GM18951 (cell line): ENCODE data around the gene SLC25A41.
A peak's percentile ranks its signal among the peaks of the same experiment; 100 is the strongest.

ENCODE experiments used
- POLR2A ChIP-seq: IDR thresholded peaks from 4 replicates; pipeline ENCODE4 v1.6.1; 2011; ENCODE audit warnings: mild to moderate bottlenecking; ENCODE audit not compliant: insufficient read length, insufficient read depth; ENCODE audit errors: extremely low read depth
- in situ Hi-C: fragments of 300-500 bp; cut with MboI; formaldehyde crosslinking; loops from one replicate; pipeline ENCODE4 v1.12.0; 2022; ENCODE audit warnings: low sequenced_read_pairs, mixed read lengths, inconsistent platforms; ENCODE audit not compliant: unreplicated experiment

Gene SLC25A41

GRCh38 chr19:6433663-6434062, at the start of gene SLC25A41:
TSS of gene SLC25A41 (minus strand) at chr19:6433763. CDS start at chr19:6433693, 70 bp downstream.
- in situ Hi-C loops, result no loop called here
- TF ChIP-seq POLR2A, result no peak

GRCh38 chr19:6483235-6483634, 49.7 kb upstream of the SLC25A41 start:
- in situ Hi-C loops, result no loop called here
- no peak for TF ChIP-seq POLR2A

- in situ Hi-C loops, result no loop called here
- TF ChIP-seq POLR2A, result no peak
Measured at GRCh38 chr19:6482343-6482686, 48.8 kb upstream of the SLC25A41 start.

- TF ChIP-seq POLR2A, result peak; percentile 80
- in situ Hi-C loops, result no loop called here
Measured at GRCh38 chr19:6481541-6482342, 48.2 kb upstream of the SLC25A41 start, which contains the start of gene DENND1C. TSS of gene DENND1C (minus strand) at chr19:6481787. CDS start at chr19:6481695, 92 bp downstream.

- no peak for TF ChIP-seq POLR2A
- in situ Hi-C loops, result no loop called here
Measured at GRCh38 chr19:6480848-6481415, 47.4 kb upstream of the SLC25A41 start.

GRCh38 chr19:6479836-6480398, 46.4 kb upstream of the SLC25A41 start:
- TF ChIP-seq POLR2A, result no peak
- in situ Hi-C loops, result no loop called here

- in situ Hi-C loops, result no loop called here
- TF ChIP-seq POLR2A, result no peak
Measured at GRCh38 chr19:6478815-6479214, 45.3 kb upstream of the SLC25A41 start.

- in situ Hi-C loops, result no loop called here
- no peak for TF ChIP-seq POLR2A
Measured at GRCh38 chr19:6476896-6477431, 43.4 kb upstream of the SLC25A41 start.

GRCh38 chr19:6476155-6476895, 42.8 kb upstream of the SLC25A41 start:
- no peak for TF ChIP-seq POLR2A
- in situ Hi-C loops, result no loop called here

- in situ Hi-C loops, result no loop called here
- TF ChIP-seq POLR2A, result no peak
Measured at GRCh38 chr19:6475321-6476108, 42.0 kb upstream of the SLC25A41 start.

- TF ChIP-seq POLR2A, result no peak
Measured at GRCh38 chr19:6473647-6474046, 40.1 kb upstream of the SLC25A41 start.

GRCh38 chr19:6472713-6473112, 39.1 kb upstream of the SLC25A41 start:
- no peak for TF ChIP-seq POLR2A
- in situ Hi-C loops, result no loop called here

More at GRCh38 chr19:6473647-6474046, 40.1 kb upstream of the SLC25A41 start:
- in situ Hi-C loops, result no loop called here
